Osteoblast (primary cell): ENCODE measurements around the gene SLITRK5. TPM values are rescaled to one million over a fixed set of nuclear protein-coding genes. Genes with fewer than 3 reads are reported as not detected.

ENCODE experiments used
- DNase-seq: peaks from one replicate; pipeline ENCODE4 v3.0.0; 2011; ENCODE audit warnings: low spot score, mixed read lengths; ENCODE audit not compliant: insufficient read length; ENCODE audit errors: missing footprints
- H2AFZ ChIP-seq: 2 replicates; pipeline ENCODE4 v1.6.0; 2011; ENCODE audit warnings: mild to moderate bottlenecking, low read length
- H3K27ac ChIP-seq: 2 replicates; pipeline ENCODE4 v1.5.1; 2011; ENCODE audit warnings: mild to moderate bottlenecking, low read depth, low read length, moderate library complexity
- H3K27me3 ChIP-seq: 2 replicates; pipeline ENCODE4 v1.6.0; 2012; ENCODE audit warnings: mild to moderate bottlenecking, control low read depth, inconsistent platforms, low read length, moderate library complexity; ENCODE audit not compliant: insufficient read depth
- H3K36me3 ChIP-seq: 2 replicates; pipeline ENCODE4 v1.5.1; 2011; ENCODE audit warnings: mild to moderate bottlenecking, low read length, control low read depth, moderate library complexity; ENCODE audit not compliant: insufficient read depth
- H3K4me1 ChIP-seq: 2 replicates; pipeline ENCODE4 v1.5.1; 2011; ENCODE audit warnings: mild to moderate bottlenecking, low read length, control low read depth, moderate library complexity; ENCODE audit not compliant: insufficient read depth
- H3K4me2 ChIP-seq: 2 replicates; pipeline ENCODE4 v1.6.0; 2011; ENCODE audit warnings: mild to moderate bottlenecking, low read length; ENCODE audit not compliant: insufficient read depth
- H3K4me3 ChIP-seq: fragments of 200-600 bp; sonication (generic); 3 replicates; pipeline ENCODE4 v1.5.1; 2012; ENCODE audit warnings: mild to moderate bottlenecking, low read length, inconsistent platforms; ENCODE audit not compliant: insufficient read depth
- H3K79me2 ChIP-seq: 2 replicates; pipeline ENCODE4 v1.6.0; 2012; ENCODE audit warnings: mild to moderate bottlenecking, low read length, control low read depth, inconsistent platforms; ENCODE audit not compliant: insufficient read depth
- H3K9me3 ChIP-seq: 2 replicates; pipeline ENCODE4 v1.5.1; 2011; ENCODE audit warnings: low read depth, low read length, control low read depth
- H4K20me1 ChIP-seq: 2 replicates; pipeline ENCODE4 v1.6.0; 2012; ENCODE audit warnings: mild to moderate bottlenecking, low read length, control low read depth; ENCODE audit not compliant: insufficient read depth
- CTCF ChIP-seq: IDR thresholded peaks from 2 replicates; pipeline ENCODE4 v1.5.1; 2011; ENCODE audit warnings: mild to moderate bottlenecking, low read depth, low read length, moderate library complexity; ENCODE audit errors: extremely low read depth
- total RNA-seq: library from RNA; depleted of rRNA; stranded (reverse); fragments of >200 nt; gene quantifications from 2 replicates; pipeline ENCODE4 v1.2.3, GENCODE V29; 2012

Gene SLITRK5
- total RNA-seq, 1 donor, result not detected

GRCh38 chr13:87677043-87677495 is 5.9 kb downstream of the SLITRK5 start:
- Histone ChIP-seq H3K4me2 (no peak overlapping the region), H3K27me3 (peaks cover 12% of the 10 kb centered on the region), H3K9me3 (no peaks in the 10 kb centered on the region), H3K36me3 (no peaks in the 10 kb centered on the region), H3K79me2 (no peaks in the 10 kb centered on the region), H2AFZ (no peak overlapping the region), H4K20me1 (no peaks in the 10 kb centered on the region), H3K4me1 (no peaks in the 10 kb centered on the region), H3K4me3 (no peak overlapping the region), H3K27ac (no peak overlapping the region)
- peak; percentile 30 for DNase-seq
- TF ChIP-seq CTCF, result no peak

GRCh38 chr13:87677496-87678371 is 6.6 kb downstream of the SLITRK5 start:
- Histone ChIP-seq H3K4me2 (peak overlapping the region; percentile 51), H3K79me2 (no peaks in the 10 kb centered on the region), H4K20me1 (no peaks in the 10 kb centered on the region), H3K36me3 (no peaks in the 10 kb centered on the region), H3K4me1 (no peaks in the 10 kb centered on the region), H3K4me3 (peak overlapping the region; percentile 50), H3K9me3 (no peaks in the 10 kb centered on the region), H3K27me3 (peaks cover 8% of the 10 kb centered on the region), H3K27ac (no peak overlapping the region), H2AFZ (peak overlapping the region; percentile 41)
- DNase-seq, result peak; percentile 48
- TF ChIP-seq CTCF, result no peak

- Histone ChIP-seq H3K27ac (no peak overlapping the region), H3K4me1 (no peaks in the 10 kb centered on the region), H3K79me2 (no peaks in the 10 kb centered on the region), H3K36me3 (no peaks in the 10 kb centered on the region), H3K27me3 (peaks cover 3% of the 10 kb centered on the region), H3K9me3 (no peaks in the 10 kb centered on the region), H4K20me1 (no peaks in the 10 kb centered on the region), H3K4me2 (peak overlapping the region; percentile 51), H2AFZ (no peak overlapping the region), H3K4me3 (no peak overlapping the region)
- no peak for TF ChIP-seq CTCF
- no peak for DNase-seq
Measured at GRCh38 chr13:87678372-87678752, 7.2 kb downstream of the SLITRK5 start.

- Histone ChIP-seq H3K9me3 (no peaks in the 10 kb centered on the region), H3K4me2 (no peak overlapping the region), H3K4me3 (no peak overlapping the region), H2AFZ (no peak overlapping the region), H3K27me3 (no peaks in the 10 kb centered on the region), H3K36me3 (no peaks in the 10 kb centered on the region), H3K27ac (no peak overlapping the region), H3K4me1 (no peaks in the 10 kb centered on the region), H4K20me1 (no peaks in the 10 kb centered on the region), H3K79me2 (no peaks in the 10 kb centered on the region)
- no peak for TF ChIP-seq CTCF
- no peak for DNase-seq
Measured at GRCh38 chr13:87680298-87680697, 9.1 kb downstream of the SLITRK5 start.
